H9 (cell line): ENCODE data around the gene CHD9. TPM values are rescaled to one million over a fixed set of nuclear protein-coding genes. Genes with fewer than 3 reads are reported as not detected.

Experiments
- DNase-seq: peaks from one replicate; pipeline ENCODE4 v3.0.0-alpha.2; 2017
- H2AFZ ChIP-seq: one replicate; pipeline ENCODE4 v1.6.1; 2013; ENCODE audit warnings: mild to moderate bottlenecking, low read length, control low read depth, moderate library complexity
- H2AK5ac ChIP-seq: 2 replicates; pipeline ENCODE4 v1.6.1; 2013; ENCODE audit warnings: low read length, control low read depth, mixed read lengths; ENCODE audit not compliant: insufficient read length
- H2BK120ac ChIP-seq: one replicate; pipeline ENCODE4 v1.6.1; 2013; ENCODE audit warnings: low read depth, mild to moderate bottlenecking, low read length, control low read depth, inconsistent platforms; ENCODE audit not compliant: poor library complexity, severe bottlenecking
- H2BK12ac ChIP-seq: 2 replicates; pipeline ENCODE4 v1.6.1; 2013; ENCODE audit warnings: low read length, control low read depth, mixed read lengths, low read depth; ENCODE audit not compliant: insufficient read length
- H2BK15ac ChIP-seq: 2 replicates; pipeline ENCODE4 v1.6.1; 2013; ENCODE audit warnings: low read depth, low read length, control low read depth
- H2BK20ac ChIP-seq: one replicate; pipeline ENCODE4 v1.6.1; 2013; ENCODE audit warnings: low read depth, mild to moderate bottlenecking, low read length, control low read depth, inconsistent platforms; ENCODE audit not compliant: poor library complexity, severe bottlenecking
- H2BK5ac ChIP-seq: 2 replicates; pipeline ENCODE4 v1.6.1; 2013; ENCODE audit warnings: low read length, control low read depth, mixed read lengths; ENCODE audit not compliant: insufficient read length
- H3K14ac ChIP-seq: 2 replicates; pipeline ENCODE4 v1.6.1; 2013; ENCODE audit warnings: low read length, control low read depth; ENCODE audit not compliant: insufficient read depth
- H3K18ac ChIP-seq: 2 replicates; pipeline ENCODE4 v1.6.1; 2013; ENCODE audit warnings: low read depth, mild to moderate bottlenecking, mixed read lengths, low read length, control low read depth; ENCODE audit not compliant: insufficient read length
- H3K23ac ChIP-seq: 2 replicates; pipeline ENCODE4 v1.6.1; 2013; ENCODE audit warnings: low read length, control low read depth, mixed read lengths, low read depth; ENCODE audit not compliant: insufficient read length
- H3K23me2 ChIP-seq: 2 replicates; pipeline ENCODE4 v1.6.1; 2013; ENCODE audit warnings: low read depth, mild to moderate bottlenecking, mixed read lengths, low read length, control low read depth; ENCODE audit not compliant: insufficient read length, poor library complexity, severe bottlenecking
- H3K27ac ChIP-seq: 2 replicates; pipeline ENCODE4 v1.5.1; 2013; ENCODE audit warnings: low read length, control low read depth, mixed read lengths, low read depth; ENCODE audit not compliant: insufficient read length
- H3K27me3 ChIP-seq: 2 replicates; pipeline ENCODE4 v1.6.1; 2013; ENCODE audit warnings: low read length, control low read depth, inconsistent platforms; ENCODE audit not compliant: insufficient read depth
- H3K4ac ChIP-seq: 2 replicates; pipeline ENCODE4 v1.6.1; 2013; ENCODE audit warnings: low read depth, mild to moderate bottlenecking, control low read depth, inconsistent platforms, low read length, moderate library complexity
- H3K4me1 ChIP-seq: 2 replicates; pipeline ENCODE4 v1.6.1; 2013; ENCODE audit warnings: low read length, control low read depth, inconsistent platforms; ENCODE audit not compliant: insufficient read depth
- H3K4me2 ChIP-seq: 2 replicates; pipeline ENCODE4 v1.6.1; 2013; ENCODE audit warnings: low read length, control low read depth, mixed read lengths; ENCODE audit not compliant: insufficient read length, insufficient read depth
- H3K56ac ChIP-seq: 2 replicates; pipeline ENCODE4 v1.6.1; 2013; ENCODE audit warnings: low read depth, mild to moderate bottlenecking, mixed read lengths, low read length, control low read depth; ENCODE audit not compliant: insufficient read length
- H3K79me1 ChIP-seq: 2 replicates; pipeline ENCODE4 v1.6.1; 2013; ENCODE audit warnings: low read depth, mild to moderate bottlenecking, moderate library complexity, low read length, control low read depth, inconsistent platforms; ENCODE audit not compliant: insufficient read depth, poor library complexity, severe bottlenecking
- H3K79me2 ChIP-seq: 2 replicates; pipeline ENCODE4 v1.6.1; 2013; ENCODE audit warnings: low read length, control low read depth, inconsistent platforms; ENCODE audit not compliant: insufficient read depth
- H3K9ac ChIP-seq: 2 replicates; pipeline ENCODE4 v1.6.1; 2013; ENCODE audit warnings: low read length, control low read depth, mixed read lengths; ENCODE audit not compliant: insufficient read length; ENCODE audit errors: extremely low read depth
- H3K9me3 ChIP-seq: one replicate; pipeline ENCODE4 v1.6.1; 2013; ENCODE audit warnings: low read depth, low read length, inconsistent platforms; ENCODE audit not compliant: control insufficient read depth
- H3T11ph ChIP-seq: one replicate; pipeline ENCODE4 v1.6.1; 2013; ENCODE audit warnings: mild to moderate bottlenecking, low read length, control low read depth, inconsistent platforms
- H4K20me1 ChIP-seq: one replicate; pipeline ENCODE4 v1.6.1; 2013; ENCODE audit not compliant: control insufficient read depth, insufficient read length, insufficient read depth
- H4K5ac ChIP-seq: 2 replicates; pipeline ENCODE4 v1.6.1; 2013; ENCODE audit warnings: low read depth, mild to moderate bottlenecking, mixed read lengths, low read length, control low read depth; ENCODE audit not compliant: insufficient read length
- H4K8ac ChIP-seq: replicated peaks from 2 replicates; pipeline ENCODE4 v1.6.1; 2013; ENCODE audit warnings: low read length, control low read depth, mixed read lengths, low read depth; ENCODE audit not compliant: insufficient read length
- H4K91ac ChIP-seq: 2 replicates; pipeline ENCODE4 v1.6.1; 2013; ENCODE audit warnings: low read depth, mild to moderate bottlenecking, moderate library complexity, mixed read lengths, low read length, control low read depth; ENCODE audit not compliant: insufficient read length
- H3K27ac Mint-ChIP-seq, 3 experiments: 2 replicates in 2 of 3; 3 replicates in 1 of 3; pipeline ENCODE4 v1.8.0; 2020 to 2021; ENCODE audit warnings: mixed read lengths in 3 of 3, mild to moderate bottlenecking in 1 of 3, moderate library complexity in 1 of 3
- H3K27me3 Mint-ChIP-seq: 2 replicates; pipeline ENCODE4 v1.8.0; 2021; ENCODE audit warnings: low read depth, mild to moderate bottlenecking, moderate library complexity, mixed read lengths
- H3K36me3 Mint-ChIP-seq, 3 experiments: 2 replicates in 2 of 3; 3 replicates in 1 of 3; pipeline ENCODE4 v1.8.0; 2020 to 2021; ENCODE audit warnings: low read depth in 3 of 3, mixed read lengths in 3 of 3; ENCODE audit not compliant: insufficient read depth in 1 of 3
- H3K4me1 Mint-ChIP-seq, 2 experiments: 2 replicates each; pipeline ENCODE4 v1.8.0; 2020; ENCODE audit warnings: mixed read lengths in 2 of 2
- H3K4me3 Mint-ChIP-seq, 2 experiments: 2 replicates in 1 of 2; 3 replicates in 1 of 2; pipeline ENCODE4 v1.8.0; 2020 to 2021; ENCODE audit warnings: mild to moderate bottlenecking in 2 of 2, mixed read lengths in 2 of 2, moderate library complexity in 1 of 2
- H3K9me3 Mint-ChIP-seq, 2 experiments: 2 replicates in 1 of 2; 3 replicates in 1 of 2; pipeline ENCODE4 v1.8.0; 2020; ENCODE audit warnings: mild to moderate bottlenecking in 2 of 2, mixed read lengths in 2 of 2, moderate library complexity in 1 of 2
- CTCF ChIP-seq: fragments of 200-600 bp; sonication (generic); conservative IDR thresholded peaks from 3 replicates; pipeline ENCODE4 v1.8.0; 2021; ENCODE audit warnings: antibody characterized with exemption, mild to moderate bottlenecking
- WGBS: extraction: QIAGEN DNeasy Blood & Tissue Kit; methylation state at CpG from one replicate; pipeline ENCODE4 v1.1.7; 2013; ENCODE audit warnings: missing lambda C conversion rate, low lambda C conversion rate, mixed read lengths; ENCODE audit not compliant: insufficient read length; ENCODE audit errors: extremely low coverage; 5-methylcytosine and 5-hydroxymethylcytosine counted together
- total RNA-seq: library from RNA; stranded (reverse); gene quantifications from 2 replicates; pipeline ENCODE4 v1.2.1, GENCODE V29; 2021

The CHD9 gene
- total RNA-seq, 1 experiment from 2014 or later = 46.2 TPM

DNA sequence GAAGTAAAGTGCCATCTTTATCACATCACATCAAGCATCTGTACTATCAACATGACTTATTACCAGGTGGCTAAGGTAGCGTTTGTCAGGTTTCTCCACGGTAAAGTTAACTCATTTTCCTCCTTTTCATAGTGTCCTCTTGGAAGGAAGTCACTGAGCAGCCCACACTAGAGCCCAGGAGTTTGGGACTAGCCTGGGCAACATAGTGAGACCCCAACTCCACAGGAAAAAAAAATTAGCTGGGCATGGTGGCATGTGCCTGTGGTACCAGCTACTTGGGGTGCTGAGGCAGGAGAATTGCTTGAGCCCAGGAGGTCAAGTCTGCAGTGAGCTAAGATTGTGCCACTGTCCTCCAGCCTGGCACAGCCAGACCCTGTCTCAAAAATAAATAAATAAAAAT lies 12.9 kb downstream of the CHD9 start:
- Mint-ChIP-seq H3K9me3 (no peaks in the 10 kb centered on the region), H3K36me3 (peaks cover 0 to 16% (median 4%) of the 10 kb centered on the region in 3 experiments; a peak in 4 of 7 replicates), H3K27me3 (no peaks in the 10 kb centered on the region), H3K4me3 (no peak overlapping the region), H3K27ac (0 out of 7 replicates have a peak overlapping the region, but pooled peaks of 1 of the 3 experiments have one; percentile 25), H3K4me1 (peaks cover 22 to 24% of the 10 kb centered on the region in 2 experiments)
- H4K8ac ChIP-seq = no peak overlapping the region
- DNase-seq = no peak
- H2BK15ac ChIP-seq = no peak overlapping the region
- no peak overlapping the region for H3K4ac ChIP-seq
- H3K56ac ChIP-seq = no peak overlapping the region
- WGBS = no CpG with 5 or more reads among the region's 2 CpGs
- H2AFZ ChIP-seq = no peak overlapping the region
- no peaks in the 10 kb centered on the region for H3K4me1 ChIP-seq
- no peak overlapping the region for H3K27ac ChIP-seq
- H3T11ph ChIP-seq = no peak overlapping the region
- no peak overlapping the region for H3K4me2 ChIP-seq
- H3K23me2 ChIP-seq = no peaks in the 10 kb centered on the region
- H2AK5ac ChIP-seq = no peak overlapping the region
- no peaks in the 10 kb centered on the region for H3K27me3 ChIP-seq
- TF ChIP-seq CTCF = no peak
- no peaks in the 10 kb centered on the region; the same call in none of the 2 replicates for H3K79me2 ChIP-seq
- H3K18ac ChIP-seq = no peak overlapping the region
- H3K14ac ChIP-seq = no peak overlapping the region
- H3K23ac ChIP-seq = no peak overlapping the region
- no peaks in the 10 kb centered on the region for H3K9me3 ChIP-seq
- H3K9ac ChIP-seq = no peak overlapping the region
- no peak overlapping the region for H2BK12ac ChIP-seq
- no peak overlapping the region for H4K91ac ChIP-seq
- no peaks in the 10 kb centered on the region for H4K20me1 ChIP-seq
- no peak overlapping the region for H2BK120ac ChIP-seq
- no peak overlapping the region for H2BK20ac ChIP-seq
- no peak overlapping the region for H4K5ac ChIP-seq
- no peak overlapping the region for H2BK5ac ChIP-seq
- H3K79me1 ChIP-seq = no peaks in the 10 kb centered on the region
